Fibroblast of pulmonary artery (primary cell): Measurements from ENCODE around the gene PIP4K2A.

ENCODE experiments used
- DNase-seq: peaks from one replicate; pipeline ENCODE4 v3.0.0-alpha.2; 2010; ENCODE audit warnings: low read depth
- H3K4me3 ChIP-seq: replicated peaks from 2 replicates; pipeline ENCODE4 v1.5.1; 2011; ENCODE audit warnings: low read depth, mild to moderate bottlenecking, control low read depth, low read length, moderate library complexity
- CTCF ChIP-seq: IDR thresholded peaks from 2 replicates; pipeline ENCODE4 v1.5.1; 2011; ENCODE audit warnings: mild to moderate bottlenecking, control low read depth, low read length, inconsistent platforms; ENCODE audit errors: missing control alignments

Gene PIP4K2A

GRCh38 chr10:22573820-22574569, 140.4 kb downstream of the PIP4K2A start:
- no peak overlapping the region for H3K4me3 ChIP-seq
- TF ChIP-seq CTCF = peak; percentile 61
- DNase-seq = peak; percentile 59

GRCh38 chr10:22570733-22571430, 143.5 kb downstream of the PIP4K2A start:
- DNase-seq = no peak
- no peak overlapping the region for H3K4me3 ChIP-seq
- no peak for TF ChIP-seq CTCF

DNA sequence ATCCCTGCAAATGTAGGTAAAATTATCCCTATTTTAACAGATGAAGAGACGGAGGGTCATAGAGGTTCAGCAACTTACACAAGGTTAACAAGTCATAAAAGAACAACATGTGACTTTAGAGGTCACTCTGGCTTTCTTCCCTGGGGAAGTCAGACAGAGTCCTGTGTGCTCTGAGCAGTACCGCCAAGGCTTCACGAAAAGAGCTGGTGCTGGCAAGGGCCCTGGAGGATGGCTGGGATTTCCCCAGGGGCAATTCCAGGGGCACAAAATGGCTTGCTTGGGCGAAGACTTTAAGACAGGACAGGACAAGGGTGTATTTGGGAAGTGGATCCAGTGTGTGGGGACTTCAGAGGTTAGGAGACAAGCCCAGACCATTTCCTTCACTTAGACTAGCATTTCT, 144.1 kb downstream of the PIP4K2A start:
- no peak for DNase-seq
- no peak overlapping the region for H3K4me3 ChIP-seq
- TF ChIP-seq CTCF = no peak

DNA sequence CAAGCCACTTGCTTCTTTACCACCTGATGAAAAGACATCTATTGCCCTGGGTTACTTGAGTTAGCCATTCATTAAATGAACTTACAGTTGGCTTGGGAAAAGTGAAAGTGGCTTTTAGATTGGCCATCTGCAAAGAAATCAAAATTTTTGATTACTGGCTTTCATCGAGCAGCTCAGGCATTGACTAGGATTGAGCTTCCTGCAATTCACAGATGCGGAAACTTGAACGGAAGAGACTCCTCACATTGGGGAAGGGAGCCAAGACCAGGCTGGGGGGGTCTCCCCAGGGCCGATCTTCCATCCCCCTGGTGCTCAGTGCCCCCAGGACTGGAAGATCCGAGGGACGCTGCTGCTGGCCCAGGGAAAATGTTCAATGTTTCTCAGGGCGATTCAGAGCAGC, 145.4 kb downstream of the PIP4K2A start:
- no peak overlapping the region for H3K4me3 ChIP-seq
- TF ChIP-seq CTCF = no peak
- no peak for DNase-seq

DNA sequence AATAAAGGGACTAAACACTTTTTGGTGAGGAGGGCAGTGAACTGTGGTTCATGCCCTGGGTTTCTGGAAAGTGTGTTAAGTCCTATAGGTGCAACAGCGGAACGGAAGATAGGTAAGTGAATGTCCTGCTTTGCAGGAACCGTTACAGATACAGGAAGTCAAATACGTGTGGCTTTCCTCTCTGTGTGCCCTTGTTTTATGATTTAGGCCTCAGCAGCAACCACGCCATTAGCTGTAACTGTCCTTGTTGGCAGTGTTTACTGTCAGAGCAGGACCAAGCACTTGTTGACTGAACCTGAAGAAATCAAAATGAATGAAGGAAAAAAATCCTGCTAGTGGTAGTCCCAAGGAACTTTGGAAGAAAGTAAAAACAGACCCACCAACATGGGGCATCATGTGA, 150.3 kb downstream of the PIP4K2A start:
- H3K4me3 ChIP-seq = no peak overlapping the region
- no peak for DNase-seq
- TF ChIP-seq CTCF = no peak

- H3K4me3 ChIP-seq = no peak overlapping the region
- DNase-seq = no peak
- TF ChIP-seq CTCF = no peak
Observed at GRCh38 chr10:22561909-22562308, 152.5 kb downstream of the PIP4K2A start.

DNA sequence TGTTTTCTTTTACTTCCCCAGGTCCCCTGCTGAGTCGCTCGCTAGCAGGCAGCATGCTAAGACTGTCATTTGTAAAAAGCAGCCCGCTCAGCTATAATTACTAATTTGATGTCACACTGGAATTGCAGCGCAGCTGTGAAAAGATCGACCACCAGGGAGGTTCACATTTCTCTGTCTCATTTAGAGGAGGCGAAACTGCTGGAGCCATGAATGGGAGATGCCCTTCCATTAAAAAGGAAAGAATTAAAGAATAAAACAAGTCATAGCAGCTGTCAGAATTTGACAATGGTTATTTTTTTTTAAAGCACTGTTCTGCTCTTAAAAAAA, 153.5 kb downstream of the PIP4K2A start:
- TF ChIP-seq CTCF = no peak
- no peak for DNase-seq
- H3K4me3 ChIP-seq = no peak overlapping the region
